HG03045 (cell line): Measurements from ENCODE around the gene RPL3.
"Not testable (repeated sequence)": the region's sequence is repeated elsewhere in the genome, so short reads cannot be mapped to it uniquely, and the experiment has no call there.

Experiments used
- ATAC-seq: cut with Tn5 transposase; IDR thresholded peaks from one replicate; pipeline ENCODE4 v1.9.1; 2021; ENCODE audit warnings: mild to moderate bottlenecking, moderate library complexity; ENCODE audit not compliant: unreplicated experiment

Gene RPL3

DNA sequence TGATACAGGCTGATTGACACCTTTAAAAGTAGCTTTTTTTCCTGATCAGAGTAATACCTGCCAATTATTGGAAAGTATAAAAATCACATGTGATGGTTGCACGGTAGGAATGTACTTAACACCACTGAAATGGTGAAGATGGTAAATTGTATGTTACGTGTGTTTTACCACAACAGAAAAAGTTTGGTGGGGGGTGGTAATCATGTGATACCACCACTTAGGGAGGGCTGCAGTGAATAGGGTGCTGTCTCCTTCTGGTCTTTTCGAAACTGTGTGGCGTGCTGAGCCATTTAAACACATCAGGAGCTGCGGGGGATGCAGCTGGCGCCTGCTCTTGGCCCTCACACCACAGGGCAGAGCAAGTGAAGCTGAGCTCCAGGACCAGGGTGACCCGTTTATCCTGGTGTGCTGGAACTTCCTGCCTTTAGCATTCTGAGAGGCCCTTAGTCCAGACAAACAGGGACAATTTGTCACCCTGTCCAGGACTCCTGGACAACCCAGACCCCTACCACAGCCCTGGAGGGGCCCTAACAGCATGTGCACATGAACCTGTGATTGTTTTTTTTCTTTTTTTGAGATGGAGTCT is 33.0 kb upstream of the RPL3 start:
- no peak for ATAC-seq

GRCh38 chr22:39351689-39352214 is 32.3 kb upstream of the RPL3 start:
- no peak for ATAC-seq

DNA sequence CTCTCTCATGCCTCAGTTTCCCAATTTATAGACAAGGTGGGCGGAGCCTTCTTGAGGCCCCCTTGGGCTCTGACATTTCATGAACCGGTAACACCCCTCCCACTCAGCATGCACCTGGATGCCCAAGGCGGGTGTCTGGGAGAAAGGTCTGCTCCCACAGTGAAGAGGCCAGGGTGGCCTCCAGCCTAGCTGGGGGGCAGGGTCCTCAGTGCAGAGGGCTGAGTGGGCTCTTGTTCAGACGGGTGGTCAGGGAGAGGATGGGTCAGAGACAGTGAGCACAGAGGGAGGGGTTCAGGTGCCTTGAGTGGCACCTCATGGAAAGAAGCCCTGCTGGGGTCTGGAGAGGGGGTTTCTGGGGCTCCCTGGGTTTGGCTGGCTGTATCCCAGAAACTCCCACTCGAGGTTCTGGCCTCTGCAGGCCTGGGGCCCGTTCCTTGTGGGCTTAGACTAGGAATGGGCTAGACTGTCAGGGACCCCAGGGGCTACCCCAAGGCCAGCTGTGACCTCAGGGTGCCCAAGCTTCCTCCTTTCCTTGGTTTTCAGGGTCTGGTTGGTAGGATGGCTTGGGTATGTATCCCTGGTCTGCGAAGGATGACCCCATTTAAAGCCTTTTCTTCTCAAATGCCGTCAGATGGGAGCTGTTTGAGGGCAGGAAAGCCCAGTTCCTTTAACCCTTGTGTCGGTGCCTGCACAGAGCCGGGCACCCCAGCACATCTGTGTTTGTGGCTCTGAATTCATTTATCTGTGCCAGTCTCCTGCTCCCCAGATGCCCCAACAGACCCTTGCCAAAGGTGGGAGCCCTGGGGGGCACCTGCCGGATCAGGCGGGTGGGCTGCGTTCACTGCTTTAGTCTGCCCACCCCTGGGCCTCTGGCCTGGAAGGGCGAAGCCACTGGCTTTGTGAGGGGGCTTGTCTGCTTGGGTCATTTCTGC is 31.6 kb upstream of the RPL3 start:
- no peak for ATAC-seq

DNA sequence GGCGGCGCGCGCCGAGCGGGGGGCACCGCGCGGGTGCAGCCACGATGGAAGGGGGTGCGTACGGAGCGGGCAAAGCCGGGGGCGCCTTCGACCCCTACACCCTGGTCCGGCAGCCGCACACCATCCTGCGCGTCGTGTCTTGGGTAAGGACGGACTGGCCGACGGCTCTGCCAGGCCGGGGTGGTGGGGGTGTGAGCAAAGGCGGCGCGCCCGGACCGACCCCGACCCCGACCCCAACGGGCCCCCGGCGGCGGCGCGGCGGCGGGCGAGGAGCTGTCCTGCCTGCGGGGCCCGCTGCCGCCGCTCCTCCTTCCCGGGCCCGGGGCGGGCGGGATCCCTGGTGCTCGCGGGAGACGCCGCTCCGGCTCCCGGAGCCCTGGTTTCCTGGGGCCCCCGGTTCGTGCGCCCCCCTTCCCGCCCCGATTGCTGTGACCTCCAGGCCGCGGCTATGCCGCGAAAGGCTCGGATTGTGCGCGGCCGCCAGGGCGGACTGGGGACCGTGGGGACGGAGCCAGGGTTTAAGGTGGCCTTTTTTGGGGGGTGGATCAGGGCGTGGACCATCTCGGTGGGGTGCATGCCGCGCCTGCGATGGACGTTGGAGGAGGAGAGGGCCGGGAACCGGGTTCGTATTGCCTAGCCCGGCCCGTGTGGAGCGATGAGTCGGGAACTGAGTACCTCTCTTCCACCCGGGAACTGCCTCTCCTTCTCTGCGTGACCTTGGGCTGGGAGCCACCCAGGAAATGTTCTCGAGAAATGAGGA is 30.7 kb upstream of the RPL3 start, which contains the start of gene SYNGR1:
SYNGR1 (plus strand) TSS at position 25 of the 760 bp plus-strand sequence; CDS start at position 45, 20 bp downstream.
- ATAC-seq = no peak

DNA sequence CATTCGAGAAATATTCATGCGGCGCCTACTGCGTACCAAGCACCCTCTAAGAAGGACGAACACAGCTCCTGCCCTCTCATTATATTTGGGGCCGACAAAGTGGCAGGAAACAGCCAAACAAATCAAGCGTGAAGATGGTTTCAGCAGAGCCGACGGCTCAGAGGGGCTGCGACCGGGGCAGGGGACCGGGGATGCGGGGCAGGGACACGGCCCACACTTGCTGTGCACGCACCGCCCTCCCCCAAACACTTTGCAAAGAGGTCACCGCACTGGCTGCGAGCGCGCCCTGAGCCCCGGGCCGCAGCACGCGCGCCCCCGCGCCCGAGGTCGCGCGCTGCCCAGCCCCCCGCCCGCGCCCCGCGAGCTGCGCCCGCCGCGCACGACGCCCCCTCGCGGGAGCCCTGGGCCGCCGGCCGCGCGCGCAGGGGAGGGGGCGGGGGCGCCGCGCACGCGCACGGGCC is 30.1 kb upstream of the RPL3 start:
- ATAC-seq = no peak

DNA sequence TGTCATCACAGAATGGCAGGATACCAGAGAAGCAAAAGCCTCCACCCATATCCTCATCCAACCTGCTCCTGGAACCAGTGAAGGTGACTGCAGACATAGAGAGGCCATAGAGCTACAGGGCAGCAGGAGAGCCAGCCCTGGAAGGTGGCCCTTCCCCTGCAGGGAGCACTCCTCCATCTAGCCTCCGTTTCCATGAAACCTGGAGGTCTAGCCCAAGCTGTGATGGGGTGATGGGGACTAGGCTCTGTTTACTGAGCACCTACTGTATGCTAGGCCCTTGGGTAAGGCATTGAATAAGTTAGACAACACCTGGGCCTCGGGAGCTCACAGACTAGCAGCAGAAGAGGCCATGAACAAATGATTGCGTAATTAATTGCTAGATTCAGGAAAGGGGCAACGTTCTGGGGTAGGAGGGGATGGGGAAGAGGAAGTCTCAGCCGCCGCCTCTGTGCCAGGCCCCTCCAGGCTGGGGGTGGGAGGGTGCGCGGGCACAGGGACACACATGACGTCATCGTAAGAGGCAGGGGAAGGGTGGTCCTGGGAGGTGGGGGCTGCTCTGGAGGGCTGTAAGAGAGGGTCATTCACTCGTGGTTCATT is 29.6 kb upstream of the RPL3 start:
- ATAC-seq = no peak

DNA sequence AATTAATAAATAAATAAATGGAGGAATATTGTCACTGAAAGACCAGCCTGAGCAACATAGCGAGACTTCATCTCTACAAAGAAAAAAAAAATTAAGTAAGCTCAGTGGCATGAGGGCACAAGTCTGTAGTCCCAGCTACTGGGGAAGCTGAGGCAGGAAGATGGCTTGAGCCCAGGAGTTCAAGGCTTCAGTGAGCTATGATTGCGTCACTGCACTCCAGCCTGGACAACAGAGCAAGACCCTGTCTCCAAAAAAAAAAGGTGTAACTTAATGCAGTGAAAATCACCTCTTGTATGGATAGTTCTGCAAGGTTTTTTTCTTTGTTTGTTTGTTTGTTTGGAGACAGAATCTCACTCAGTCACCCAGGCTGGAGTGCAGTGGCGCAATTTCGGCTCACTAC is 25.8 kb upstream of the RPL3 start:
- no peak for ATAC-seq

GRCh38 chr22:39344046-39344390 is 24.6 kb upstream of the RPL3 start:
- no peak for ATAC-seq

GRCh38 chr22:39343259-39344045 is 24.0 kb upstream of the RPL3 start:
- ATAC-seq = no peak

- ATAC-seq = no peak
These were observed 21.8 kb upstream of the RPL3 start for GRCh38 chr22:39341179-39341578.

DNA sequence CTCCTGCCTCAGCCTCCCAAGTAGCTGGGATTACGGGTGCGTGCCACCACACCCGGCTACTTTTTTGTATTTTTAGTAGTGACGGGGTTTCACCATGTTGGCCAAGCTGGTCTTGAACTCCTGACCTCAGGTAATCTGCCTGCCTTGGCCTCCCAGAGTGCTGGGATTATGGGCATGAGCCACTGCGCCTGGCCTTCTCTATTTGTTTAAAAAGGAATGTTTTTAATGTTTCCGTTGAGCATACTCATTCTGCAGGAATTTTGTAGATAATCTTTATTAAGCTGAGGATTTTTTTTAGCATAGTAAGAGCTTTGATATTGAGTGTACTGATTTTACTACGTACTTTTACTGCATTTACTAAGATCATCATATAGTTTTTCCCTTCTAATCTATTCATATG is 20.4 kb upstream of the RPL3 start:
- not testable (repeated sequence) for ATAC-seq

GRCh38 chr22:39336411-39336810 is 17.0 kb upstream of the RPL3 start:
- ATAC-seq = no peak

DNA sequence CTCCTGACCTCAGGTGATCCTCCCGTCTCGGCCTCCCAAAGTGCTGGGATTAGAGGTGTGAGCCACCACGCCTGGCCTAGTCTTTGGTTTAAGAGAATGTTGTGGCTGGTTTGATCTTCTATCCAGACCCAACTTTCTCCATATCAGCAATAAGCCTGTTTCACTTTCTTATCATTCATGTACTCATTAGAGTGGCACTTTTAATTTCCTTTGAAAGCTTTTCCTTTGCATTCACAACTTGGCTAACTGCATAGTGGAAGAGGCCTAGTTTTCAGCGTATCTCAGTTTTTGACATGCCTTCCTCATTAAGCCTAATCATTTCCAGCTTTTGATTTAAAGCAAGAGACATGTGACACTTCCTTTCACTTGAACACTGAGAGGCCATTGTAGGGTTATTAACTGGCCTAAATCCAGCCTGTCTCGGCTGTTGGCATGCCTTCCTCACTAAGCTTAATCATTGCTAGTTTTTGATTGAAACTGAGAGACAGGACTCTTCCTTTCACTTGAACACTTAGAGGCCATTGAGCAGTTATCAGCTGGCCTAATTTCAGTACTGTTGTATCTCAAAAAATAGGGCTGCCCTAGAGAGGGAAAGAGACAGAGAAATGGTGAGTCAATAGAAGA is 13.1 kb upstream of the RPL3 start:
- no peak for ATAC-seq

GRCh38 chr22:39330553-39330952 is 11.1 kb upstream of the RPL3 start:
- ATAC-seq = not testable (repeated sequence)

GRCh38 chr22:39327995-39328754 is 8.8 kb upstream of the RPL3 start:
- no peak for ATAC-seq

- ATAC-seq = no peak
These were observed 6.0 kb upstream of the RPL3 start for GRCh38 chr22:39325392-39325932.

- ATAC-seq = not testable (repeated sequence)
These were observed 1.2 kb upstream of the RPL3 start for GRCh38 chr22:39320616-39321029.

- no peak for ATAC-seq
These were observed 728 bp downstream of the RPL3 start for GRCh38 chr22:39318507-39319283.
